ENCODE measurements around the gene CLIC5.

- TF ChIP-seq CTCF (conservative IDR thresholded peaks at IDR 0.05; ENCODE audit: low read length) (no peak), EZH2phosphoT487 (IDR thresholded peaks at IDR 0.05; ENCODE audit: borderline replicate concordance) (no peak)
These were observed 28.9 kb downstream of the CLIC5 start for GRCh38 chr6:45986746-45987274.
